Activated naive CD4-positive, alpha-beta T cell treated with anti-CD3 and anti-CD28 coated beads, Interleukin-2, amount 10 ng/mL, durations not matched to agents 7 days and 5 days (primary cell): ENCODE measurements around the gene LZTS3.
A peak's percentile ranks its signal among the peaks of the same experiment; 100 is the strongest.
"Not testable (repeated sequence)": the region's sequence is repeated elsewhere in the genome, so short reads cannot be mapped to it uniquely, and the experiment has no call there.

Experiments
- CTCF ChIA-PET: fragments of 350-600 bp; sonication (Branson Sonifier 250); formaldehyde crosslinking; loops from one replicate; lab custom pipeline; 2021; ENCODE audit warnings: antibody characterized with exemption; lab: Charles Lee
- DNase-seq: peaks from one replicate; pipeline ENCODE4 v3.0.0-alpha.2; 2020
- H3K27ac Mint-ChIP-seq: one replicate; pipeline ENCODE4 v1.8.0; 2021; ENCODE audit warnings: mild to moderate bottlenecking, moderate library complexity, mixed read lengths
- H3K27me3 Mint-ChIP-seq: one replicate; pipeline ENCODE4 v1.8.0; 2021; ENCODE audit warnings: mild to moderate bottlenecking, mixed read lengths
- H3K36me3 Mint-ChIP-seq: one replicate; pipeline ENCODE4 v1.8.0; 2021; ENCODE audit warnings: mixed read lengths
- H3K4me1 Mint-ChIP-seq: one replicate; pipeline ENCODE4 v1.8.0; 2021; ENCODE audit warnings: mixed read lengths
- H3K4me3 Mint-ChIP-seq: one replicate; pipeline ENCODE4 v1.8.0; 2021; ENCODE audit warnings: mild to moderate bottlenecking, moderate library complexity, mixed read lengths
- H3K9me3 Mint-ChIP-seq: one replicate; pipeline ENCODE4 v1.8.0; 2021; ENCODE audit warnings: mixed read lengths

LZTS3 gene

DNA sequence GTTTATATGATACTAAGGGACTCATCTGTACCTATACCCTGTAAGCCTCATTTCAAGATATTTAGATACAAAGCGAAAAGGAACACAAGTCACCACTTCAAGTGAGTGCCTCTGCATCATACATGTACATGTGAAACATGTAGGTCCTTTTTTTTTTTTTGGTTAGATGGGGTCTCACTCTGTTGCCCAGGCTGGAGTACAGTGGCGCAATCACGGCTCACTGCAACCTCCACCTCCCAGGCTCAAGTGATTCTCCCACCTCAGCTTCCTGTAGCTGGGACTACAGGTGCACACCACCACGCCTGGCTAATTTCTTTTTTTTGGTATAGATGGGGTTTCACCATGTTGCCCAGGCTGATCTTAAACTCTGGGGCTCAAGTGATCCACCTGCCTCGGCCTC is 9.1 kb upstream of the LZTS3 start:
- H3K36me3 Mint-ChIP-seq, H3K4me1 Mint-ChIP-seq, DNase-seq, H3K4me3 Mint-ChIP-seq, H3K9me3 Mint-ChIP-seq, H3K27ac Mint-ChIP-seq, H3K27me3 Mint-ChIP-seq: not testable (repeated sequence)
- CTCF ChIA-PET, result interaction anchor here (0.7 kb wide), 1 partner anchor 81 kb away, joined by 4 read pairs; no protein-coding TSS in a partner anchor

DNA sequence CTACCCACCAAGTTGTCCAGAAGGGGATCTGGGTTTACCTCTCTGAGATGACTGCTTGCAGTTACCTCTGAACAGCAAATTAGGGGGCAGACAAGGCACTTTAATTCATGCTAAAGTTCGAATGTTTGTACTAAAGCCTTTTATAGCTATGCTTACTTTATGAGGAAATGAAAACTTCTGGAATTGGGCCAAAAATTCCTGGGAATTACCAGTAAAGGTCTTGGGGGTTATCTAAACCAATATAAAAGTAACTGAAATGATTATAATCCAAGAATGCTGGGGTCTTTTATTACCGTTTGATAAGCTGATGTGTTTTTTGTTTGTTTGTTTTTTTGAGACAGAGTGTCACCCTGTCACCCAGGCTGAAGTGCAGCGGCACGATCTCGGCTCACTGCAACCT is 7.9 kb upstream of the LZTS3 start:
- DNase-seq, result no peak
- Mint-ChIP-seq H3K9me3 (no peaks in the 10 kb centered on the region), H3K36me3 (no peaks in the 10 kb centered on the region), H3K4me3 (no peak overlapping the region), H3K27me3 (peaks cover 4% of the 10 kb centered on the region), H3K4me1 (no peaks in the 10 kb centered on the region), H3K27ac (no peak overlapping the region)
- CTCF ChIA-PET, result no interaction called here

DNA sequence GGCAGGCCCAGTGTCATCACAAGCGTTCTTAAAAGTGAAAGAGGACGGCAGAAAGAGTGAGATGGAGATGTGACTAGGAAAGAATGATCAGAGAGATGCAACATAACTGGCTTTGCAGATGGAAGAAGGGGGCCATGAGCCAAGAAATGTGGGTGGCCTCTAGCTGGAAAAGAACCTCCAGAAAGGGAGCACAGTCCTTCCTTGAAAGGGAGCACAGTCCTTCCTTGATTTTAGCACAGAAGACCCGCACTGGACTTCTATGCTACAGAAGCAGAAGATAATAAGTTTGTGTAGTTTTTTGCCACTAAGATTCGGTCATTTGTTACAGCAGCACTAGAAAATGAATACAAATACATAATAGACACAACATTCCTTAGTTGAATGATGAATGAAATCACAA is 7.0 kb upstream of the LZTS3 start:
- H3K4me3 Mint-ChIP-seq, result no peak overlapping the region
- no peak for DNase-seq
- H3K36me3 Mint-ChIP-seq, result no peaks in the 10 kb centered on the region
- H3K9me3 Mint-ChIP-seq, result no peaks in the 10 kb centered on the region
- no peak overlapping the region for H3K27ac Mint-ChIP-seq
- peaks cover 14% of the 10 kb centered on the region for H3K27me3 Mint-ChIP-seq
- H3K4me1 Mint-ChIP-seq, result peaks cover under 1% of the 10 kb centered on the region
- CTCF ChIA-PET, result no interaction called here

DNA sequence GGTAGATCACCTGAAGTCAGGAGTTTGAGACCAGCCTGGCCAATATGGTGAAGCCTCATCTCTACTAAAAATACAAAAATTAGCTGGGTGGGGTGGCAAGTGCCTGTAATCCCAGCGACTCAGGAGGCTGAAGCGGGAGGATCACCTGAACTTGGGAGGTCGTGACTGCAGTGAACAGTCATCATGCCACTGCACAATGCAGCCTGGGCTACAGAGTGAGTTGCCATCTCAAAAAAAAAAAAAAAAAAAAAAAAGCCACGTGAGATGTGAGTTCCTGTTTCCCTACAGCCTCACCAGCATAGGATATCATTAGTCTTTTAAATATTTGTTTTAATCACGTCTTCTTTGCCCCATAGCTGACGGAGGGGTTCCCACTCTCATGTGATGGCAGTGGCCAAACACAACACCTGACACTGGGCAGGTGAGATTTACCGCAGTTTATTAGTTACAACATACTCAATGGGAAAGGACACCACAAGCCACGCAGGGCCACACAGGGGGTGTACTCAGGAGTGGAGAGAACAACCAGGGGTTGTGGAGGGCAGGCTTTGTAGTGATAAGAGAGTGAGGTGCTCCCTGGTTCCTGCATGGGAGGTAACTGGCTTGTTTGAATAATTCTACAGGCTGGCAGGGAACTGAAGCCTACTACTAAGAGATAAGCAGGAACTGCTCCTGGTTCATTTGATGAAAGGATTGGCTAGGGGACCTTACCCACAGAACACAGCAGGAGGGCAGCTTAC is 4.6 kb upstream of the LZTS3 start:
- H3K4me3 Mint-ChIP-seq, result no peak overlapping the region
- CTCF ChIA-PET, result no interaction called here
- H3K4me1 Mint-ChIP-seq, result peaks cover 12% of the 10 kb centered on the region
- no peak overlapping the region for H3K27ac Mint-ChIP-seq
- H3K9me3 Mint-ChIP-seq, result no peaks in the 10 kb centered on the region
- DNase-seq, result no peak
- peaks cover 37% of the 10 kb centered on the region for H3K27me3 Mint-ChIP-seq
- peaks cover 1% of the 10 kb centered on the region for H3K36me3 Mint-ChIP-seq

DNA sequence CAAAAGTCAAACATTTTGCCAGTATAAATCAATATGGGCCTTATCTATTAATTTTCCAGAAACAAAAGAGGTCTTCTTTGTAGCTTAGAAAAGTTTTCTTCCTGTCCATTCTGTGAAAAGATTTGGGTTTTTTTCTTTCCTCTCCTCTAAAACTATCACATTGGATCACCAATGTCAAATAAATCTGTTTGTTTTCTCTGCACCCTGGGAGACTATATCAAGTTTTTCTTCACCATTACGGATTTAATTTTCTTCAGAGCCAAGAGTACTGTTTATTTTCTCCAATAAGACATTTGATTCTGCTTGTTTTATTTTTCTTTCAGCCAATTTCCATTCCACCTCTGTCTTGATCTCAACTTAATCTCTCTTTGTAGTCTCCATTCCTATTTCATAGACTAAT is 1.9 kb upstream of the LZTS3 start:
- Mint-ChIP-seq H3K9me3 (no peaks in the 10 kb centered on the region), H3K36me3 (peaks cover 1% of the 10 kb centered on the region), H3K4me3 (peak overlapping the region; percentile 3), H3K27me3 (peaks cover 63% of the 10 kb centered on the region), H3K27ac (no peak overlapping the region), H3K4me1 (peaks cover 19% of the 10 kb centered on the region)
- CTCF ChIA-PET, result no interaction called here
- no peak for DNase-seq

DNA sequence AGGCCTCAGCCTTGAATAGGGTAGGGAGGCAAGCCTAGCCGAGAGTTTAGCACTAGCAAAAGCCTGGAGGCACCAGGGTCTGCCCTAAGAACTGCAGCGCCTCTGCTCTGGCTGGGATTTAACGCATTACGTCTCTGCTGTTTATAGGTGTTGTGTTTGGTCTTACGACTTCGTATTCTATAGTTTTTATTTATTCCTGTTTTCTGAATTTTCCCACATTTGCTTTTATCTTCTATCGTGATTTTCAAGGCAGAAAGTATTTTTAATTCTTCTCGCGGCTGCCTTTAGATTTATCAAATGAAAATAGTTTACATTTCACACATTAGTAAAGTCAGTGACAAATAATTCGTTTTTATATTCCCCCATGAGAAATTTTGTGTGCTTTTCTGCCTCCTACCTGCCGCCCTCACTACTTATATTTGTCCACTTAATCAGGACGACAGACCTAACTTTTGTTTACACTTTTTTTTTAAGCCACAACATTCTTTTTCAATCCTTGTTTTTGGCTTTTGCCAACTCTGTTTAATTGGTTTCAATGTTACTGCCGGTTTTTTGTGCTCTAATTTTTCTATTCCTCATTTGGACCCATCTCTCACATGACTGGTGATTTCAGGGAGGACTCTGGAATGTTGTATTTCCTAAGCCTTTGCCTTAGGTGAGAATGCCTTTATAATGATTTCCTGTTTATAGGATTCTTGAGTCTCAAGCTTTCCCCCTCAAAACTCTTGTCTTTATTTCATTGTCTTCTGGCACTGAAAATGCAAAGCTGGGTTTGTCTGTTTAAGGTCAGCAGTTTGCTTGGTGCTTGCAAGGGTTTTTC is 1.3 kb upstream of the LZTS3 start:
- peak overlapping the region; percentile 3 for H3K27ac Mint-ChIP-seq
- H3K4me3 Mint-ChIP-seq, result peak overlapping the region; percentile 81
- no peaks in the 10 kb centered on the region for H3K9me3 Mint-ChIP-seq
- peaks cover 69% of the 10 kb centered on the region for H3K27me3 Mint-ChIP-seq
- peaks cover 1% of the 10 kb centered on the region for H3K36me3 Mint-ChIP-seq
- H3K4me1 Mint-ChIP-seq, result peaks cover 19% of the 10 kb centered on the region
- no peak for DNase-seq
- CTCF ChIA-PET, result no interaction called here

DNA sequence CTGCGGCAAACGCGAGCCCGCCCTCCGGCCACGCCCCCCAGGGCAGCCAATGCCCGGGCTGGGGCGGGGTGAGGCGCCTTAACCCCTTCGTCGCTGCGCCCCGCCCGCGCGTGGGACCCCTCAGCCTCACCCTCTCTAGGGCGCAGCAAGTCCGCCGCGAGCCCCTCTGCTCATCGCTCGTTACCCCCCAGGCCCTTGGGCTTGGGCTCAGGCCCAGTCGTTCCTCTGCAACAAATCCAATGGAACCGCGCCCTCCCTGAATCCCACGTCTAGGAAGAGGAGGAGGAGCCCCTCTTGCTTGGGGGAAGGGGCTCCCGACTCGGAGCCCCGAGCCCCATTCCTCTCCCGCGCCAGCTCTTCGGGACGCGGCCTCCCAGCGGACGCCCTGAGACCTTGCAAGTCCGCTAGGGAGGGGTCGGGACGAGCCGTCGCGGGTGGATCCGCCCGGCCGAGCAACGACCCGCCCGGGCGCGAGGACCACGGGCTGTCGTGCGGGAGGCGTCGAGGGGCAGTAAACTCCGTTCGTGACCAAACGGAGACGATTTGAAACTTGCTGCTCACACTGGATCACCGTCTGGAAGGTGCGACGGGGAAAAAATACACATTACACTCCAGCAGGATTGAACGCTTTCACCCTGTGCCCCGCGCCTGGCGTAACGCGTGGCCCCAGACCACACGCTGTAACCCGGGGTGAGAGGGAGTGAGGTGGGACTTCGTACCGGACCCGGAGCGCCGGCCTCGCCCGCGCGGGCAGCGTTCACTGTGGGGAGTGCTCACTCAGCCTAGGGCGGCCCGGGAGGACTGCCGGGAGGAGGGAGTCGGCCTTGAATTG is 477 bp upstream of the LZTS3 start:
- Mint-ChIP-seq H3K27ac (peak overlapping the region; percentile 81), H3K4me1 (peaks cover 19% of the 10 kb centered on the region), H3K9me3 (no peaks in the 10 kb centered on the region), H3K4me3 (peak overlapping the region; percentile 81), H3K27me3 (peaks cover 78% of the 10 kb centered on the region), H3K36me3 (peaks cover 1% of the 10 kb centered on the region)
- CTCF ChIA-PET, result no interaction called here
- peak; percentile 92 for DNase-seq

DNA sequence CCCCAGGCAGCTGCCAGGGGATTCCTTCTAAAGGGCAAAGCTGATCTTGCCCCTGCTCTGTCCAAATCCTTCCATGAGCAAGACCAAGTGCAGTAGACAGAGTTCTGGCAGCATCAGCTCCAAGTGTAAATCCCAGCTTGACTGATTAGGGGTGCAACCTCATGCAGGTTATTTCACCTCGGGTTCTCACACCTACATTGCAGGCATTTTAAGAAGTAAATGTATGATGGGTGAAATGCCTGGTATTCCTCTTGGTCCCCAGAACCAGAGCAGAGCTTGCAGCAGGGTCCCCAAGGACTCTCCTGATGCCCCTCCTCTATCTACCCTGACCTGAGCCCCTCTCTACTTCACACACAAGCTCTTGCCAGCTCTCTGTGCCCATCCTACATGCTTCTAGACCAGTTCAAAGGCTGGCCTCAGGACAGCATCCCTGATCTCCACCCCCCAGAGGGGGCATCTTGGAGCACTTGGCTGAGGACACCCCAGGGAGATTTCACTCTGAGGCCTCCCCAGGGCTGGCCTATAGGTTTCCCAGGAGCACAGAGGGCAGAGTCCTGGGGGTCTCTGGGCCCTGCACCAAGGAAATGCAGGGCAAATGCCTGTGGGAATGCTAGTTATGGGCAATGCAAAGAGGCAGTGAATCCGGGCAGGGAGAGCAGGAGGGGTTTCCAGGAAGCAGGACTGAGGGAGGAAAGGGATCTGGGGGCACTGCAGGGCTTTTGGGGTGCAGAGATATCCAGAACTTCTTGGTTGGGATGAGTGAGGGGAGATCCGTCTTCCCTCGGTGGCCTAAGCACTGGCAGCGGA is 1.0 kb downstream of the LZTS3 start:
- Mint-ChIP-seq H3K27me3 (peaks cover 93% of the 10 kb centered on the region), H3K9me3 (no peaks in the 10 kb centered on the region), H3K36me3 (peaks cover 1% of the 10 kb centered on the region), H3K27ac (no peak overlapping the region), H3K4me1 (peaks cover 24% of the 10 kb centered on the region), H3K4me3 (peak overlapping the region; percentile 86)
- CTCF ChIA-PET, result interaction anchor here (1.4 kb wide), 1 partner anchor 10 kb away, joined by 5 read pairs; no protein-coding TSS in a partner anchor
- DNase-seq, result no peak

DNA sequence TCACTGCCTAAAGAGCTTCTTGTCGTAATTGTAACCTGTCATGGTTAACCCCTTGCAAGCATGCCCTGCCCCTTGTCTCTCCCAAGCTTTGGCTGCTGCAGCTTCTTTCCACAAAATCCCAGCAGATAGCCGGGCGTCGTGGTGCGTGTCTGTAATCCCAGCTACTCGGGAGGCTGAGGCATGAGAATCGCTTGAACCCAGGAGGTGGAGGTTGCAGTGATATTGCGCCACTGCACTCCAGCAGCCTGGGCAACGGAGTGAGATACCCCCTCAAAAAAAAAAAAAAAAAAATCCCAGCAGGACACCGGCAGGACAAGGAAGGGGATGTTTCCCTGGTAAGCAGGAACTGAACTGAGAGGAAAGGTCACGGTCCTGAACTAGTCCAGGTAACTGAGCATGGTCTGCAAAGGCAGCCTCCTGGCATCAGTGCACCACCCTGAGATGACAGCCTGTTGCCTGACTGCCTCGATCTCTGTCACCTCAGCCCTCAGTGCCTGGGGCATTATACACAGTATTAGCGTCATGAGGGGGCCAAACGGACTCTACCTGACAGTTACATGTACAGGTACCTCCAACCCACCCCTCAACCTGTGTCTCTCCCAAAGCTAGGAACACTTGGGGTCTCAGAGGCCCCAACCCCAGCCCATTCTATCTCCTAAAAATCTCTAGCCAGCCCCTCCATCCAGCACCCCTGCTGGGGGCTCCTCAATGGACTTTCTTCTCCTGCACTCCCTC is 1.8 kb downstream of the LZTS3 start:
- H3K4me1 Mint-ChIP-seq, result peaks cover 24% of the 10 kb centered on the region
- H3K36me3 Mint-ChIP-seq, result peaks cover 1% of the 10 kb centered on the region
- no peak for DNase-seq
- H3K27me3 Mint-ChIP-seq, result peaks cover 99% of the 10 kb centered on the region
- CTCF ChIA-PET, result interaction anchor here (0.7 to 1.4 kb wide), 2 partner anchors 9 to 53 kb away, joined by 3 to 5 read pairs; no protein-coding TSS in a partner anchor
- no peak overlapping the region for H3K27ac Mint-ChIP-seq
- peak overlapping the region; percentile 40 for H3K4me3 Mint-ChIP-seq
- H3K9me3 Mint-ChIP-seq, result no peaks in the 10 kb centered on the region

DNA sequence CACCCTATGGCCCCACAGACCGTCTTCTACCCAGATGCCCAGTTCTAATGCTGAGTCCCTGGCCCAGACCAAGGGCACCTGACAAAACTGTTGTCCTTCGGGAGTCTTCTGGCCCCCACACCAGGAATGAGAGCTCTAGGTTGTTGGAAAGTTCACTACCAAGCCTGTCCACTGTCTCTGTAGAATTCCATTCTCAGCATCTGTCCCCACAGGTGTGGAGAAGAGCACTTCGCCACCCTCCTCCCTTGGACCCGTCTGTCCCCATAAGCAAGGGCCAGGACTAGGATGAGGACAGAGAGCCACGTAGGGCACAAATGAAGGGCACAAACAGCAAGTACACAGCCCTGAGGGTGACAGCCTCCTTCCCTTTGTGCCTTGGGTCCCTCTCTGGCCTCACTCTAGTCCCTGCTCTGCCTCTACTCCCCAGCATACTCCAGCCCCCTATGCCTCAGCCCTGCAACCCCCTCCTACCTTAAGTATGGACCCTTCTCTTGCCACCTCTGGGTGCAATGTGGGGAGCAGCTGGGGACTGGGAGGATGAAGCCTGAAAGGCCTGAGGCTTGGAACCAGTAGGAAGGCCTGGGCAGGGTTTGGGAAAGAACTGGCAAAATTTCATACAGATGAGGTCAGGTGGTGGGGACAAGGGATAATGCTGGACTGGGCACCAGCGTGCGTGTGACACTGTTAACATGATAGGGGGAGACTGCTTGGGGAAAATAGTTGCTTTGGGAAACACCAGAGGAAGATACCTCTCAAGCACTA is 4.3 kb downstream of the LZTS3 start:
- peaks cover 13% of the 10 kb centered on the region for H3K4me1 Mint-ChIP-seq
- DNase-seq, result no peak
- no peak overlapping the region for H3K27ac Mint-ChIP-seq
- no peak overlapping the region for H3K4me3 Mint-ChIP-seq
- H3K27me3 Mint-ChIP-seq, result peaks cover 93% of the 10 kb centered on the region
- no peaks in the 10 kb centered on the region for H3K9me3 Mint-ChIP-seq
- CTCF ChIA-PET, result interaction anchor here (0.9 kb wide), 1 partner anchor 59 kb away, joined by 3 read pairs; no protein-coding TSS in a partner anchor
- no peaks in the 10 kb centered on the region for H3K36me3 Mint-ChIP-seq

DNA sequence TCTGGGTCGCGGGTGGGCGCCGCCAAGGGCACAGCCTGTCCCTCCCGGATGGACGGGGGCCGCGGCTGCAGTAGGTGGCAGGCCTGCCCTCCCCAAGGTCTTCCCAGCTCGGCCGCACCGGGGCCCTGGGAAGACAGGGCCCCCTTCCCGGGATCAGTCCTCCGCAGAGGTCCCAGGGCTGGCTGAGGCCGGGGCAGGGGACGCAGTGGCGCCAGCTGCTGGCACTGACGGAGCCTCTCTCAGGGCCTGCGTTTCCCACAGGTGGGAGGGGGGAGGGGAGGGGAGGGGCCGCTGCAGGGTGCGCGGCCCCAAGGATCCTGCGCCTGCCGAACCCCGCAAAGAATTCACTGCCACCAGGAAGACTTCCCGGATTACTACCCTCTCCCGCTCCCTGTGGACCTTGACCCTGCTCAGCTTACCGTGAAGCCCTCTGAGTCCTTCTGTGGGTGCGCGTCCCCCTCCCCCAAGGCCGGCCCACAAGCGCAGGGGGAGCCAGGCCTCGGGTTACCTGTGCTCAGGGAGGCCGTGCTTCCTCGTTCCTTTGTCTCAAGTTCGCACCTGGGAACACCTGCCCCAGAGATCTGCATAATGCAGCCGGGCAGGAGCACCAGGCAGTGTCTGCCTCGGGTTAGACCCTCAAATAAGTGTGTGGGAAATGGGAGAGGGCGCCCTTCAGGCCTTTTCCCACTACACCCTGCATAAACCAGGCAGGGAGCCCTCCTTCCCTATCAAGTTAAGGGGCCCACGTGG is 5.1 kb downstream of the LZTS3 start:
- Mint-ChIP-seq H3K27ac (no peak overlapping the region), H3K27me3 (peaks cover 91% of the 10 kb centered on the region), H3K36me3 (no peaks in the 10 kb centered on the region), H3K4me3 (no peak overlapping the region), H3K9me3 (no peaks in the 10 kb centered on the region), H3K4me1 (peaks cover 11% of the 10 kb centered on the region)
- DNase-seq, result no peak
- CTCF ChIA-PET, result no interaction called here

DNA sequence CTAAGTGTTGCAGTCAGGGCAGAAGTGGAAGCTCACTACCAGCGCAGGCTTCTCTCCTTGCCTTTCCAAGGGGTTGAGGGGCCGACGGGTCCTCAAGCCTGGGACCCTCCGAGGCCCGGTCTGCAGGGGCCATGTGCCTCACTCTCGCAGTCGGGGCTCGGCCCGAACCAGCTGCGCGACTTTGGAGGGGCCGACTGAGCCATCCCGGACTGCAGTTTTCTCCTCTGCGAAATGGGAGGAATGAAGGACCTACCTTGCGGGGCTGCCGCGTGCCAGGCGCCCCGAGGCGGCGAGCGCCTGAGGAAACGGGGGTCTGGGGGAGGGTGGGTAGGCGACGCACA is 5.6 kb downstream of the LZTS3 start:
- no peaks in the 10 kb centered on the region for H3K36me3 Mint-ChIP-seq
- no peak overlapping the region for H3K27ac Mint-ChIP-seq
- peaks cover 11% of the 10 kb centered on the region for H3K4me1 Mint-ChIP-seq
- CTCF ChIA-PET, result no interaction called here
- H3K27me3 Mint-ChIP-seq, result peaks cover 86% of the 10 kb centered on the region
- H3K9me3 Mint-ChIP-seq, result no peaks in the 10 kb centered on the region
- no peak overlapping the region for H3K4me3 Mint-ChIP-seq
- DNase-seq, result no peak
